ENCODE data around the gene GALNT2.

GALNT2 gene

GRCh38 chr1:230091473-230092231, 24.6 kb downstream of the GALNT2 start:
- no peak for DNase-seq (ENCODE audit: low read depth)

- DNase-seq (ENCODE audit: low read depth), result no peak
Measured at GRCh38 chr1:230094746-230095145, 27.7 kb downstream of the GALNT2 start.

- no peak for DNase-seq (ENCODE audit: low read depth)
Measured at GRCh38 chr1:230095938-230096337, 28.9 kb downstream of the GALNT2 start.

GRCh38 chr1:230097370-230097769, 30.3 kb downstream of the GALNT2 start:
- DNase-seq (ENCODE audit: low read depth), result no peak

GRCh38 chr1:230098723-230099122, 31.7 kb downstream of the GALNT2 start:
- DNase-seq (ENCODE audit: low read depth), result no peak

- no peak for DNase-seq (ENCODE audit: low read depth)
Measured at GRCh38 chr1:230099465-230099864, 32.4 kb downstream of the GALNT2 start.

- DNase-seq (ENCODE audit: low read depth), result no peak
Measured at GRCh38 chr1:230100932-230101331, 33.9 kb downstream of the GALNT2 start.

GRCh38 chr1:230101556-230101955, 34.5 kb downstream of the GALNT2 start:
- DNase-seq (ENCODE audit: low read depth), result no peak

- no peak for DNase-seq (ENCODE audit: low read depth)
Measured at GRCh38 chr1:230102046-230102445, 35.0 kb downstream of the GALNT2 start.

GRCh38 chr1:230102472-230102871, 35.4 kb downstream of the GALNT2 start:
- DNase-seq (ENCODE audit: low read depth), result no peak

- no peak for DNase-seq (ENCODE audit: low read depth)
Measured at GRCh38 chr1:230103306-230104173, 36.5 kb downstream of the GALNT2 start.

GRCh38 chr1:230104395-230105244, 37.6 kb downstream of the GALNT2 start:
- peak; percentile 41 for DNase-seq (ENCODE audit: low read depth)

- DNase-seq (ENCODE audit: low read depth), result no peak
Measured at GRCh38 chr1:230105245-230105753, 38.3 kb downstream of the GALNT2 start.

- no peak for DNase-seq (ENCODE audit: low read depth)
Measured at GRCh38 chr1:230105754-230106625, 39.0 kb downstream of the GALNT2 start.

GRCh38 chr1:230107941-230108340, 40.9 kb downstream of the GALNT2 start:
- DNase-seq (ENCODE audit: low read depth), result no peak

GRCh38 chr1:230108580-230108979, 41.5 kb downstream of the GALNT2 start:
- no peak for DNase-seq (ENCODE audit: low read depth)

- DNase-seq (ENCODE audit: low read depth), result no peak
Measured at GRCh38 chr1:230109066-230109465, 42.0 kb downstream of the GALNT2 start.

- DNase-seq (ENCODE audit: low read depth), result peak; percentile 17
Measured at GRCh38 chr1:230109895-230110667, 43.0 kb downstream of the GALNT2 start.

- DNase-seq (ENCODE audit: low read depth), result no peak
Measured at GRCh38 chr1:230110971-230111370, 43.9 kb downstream of the GALNT2 start.

- DNase-seq (ENCODE audit: low read depth), result no peak
Measured at GRCh38 chr1:230112131-230112701, 45.2 kb downstream of the GALNT2 start.
